Endothelial cell of umbilical vein (primary cell): Measurements from ENCODE around the gene VPS51. TPM values are rescaled to one million over a fixed set of nuclear protein-coding genes. Genes with fewer than 3 reads are reported as not detected.
A peak's percentile ranks its signal among the peaks of the same experiment; 100 is the strongest.

Source experiments
- BruUV-seq: library from RNA; stranded (reverse); fragments of 400-500 nt; replicated peaks from 2 replicates; lab custom pipeline; 2021; lab: Mats Ljungman, UMichigan
- CTCF ChIA-PET: fragments of 300-600, 350-600 bp; sonication (Branson Sonifier 250); formaldehyde crosslinking; loops from one replicate; lab custom pipeline; 2021; ENCODE audit warnings: antibody characterized with exemption, inconsistent platforms; lab: Charles Lee
- POLR2A ChIA-PET: fragments of 300-600, 350-600 bp; sonication (Branson Sonifier 250); formaldehyde crosslinking; loops from one replicate; lab custom pipeline; 2021; ENCODE audit warnings: antibody characterized with exemption, inconsistent platforms; lab: Charles Lee
- DNase-seq: peaks from one replicate; pipeline ENCODE4 v3.0.0-alpha.2; 2011; ENCODE audit warnings: low read depth, low spot score
- FAIRE-seq: peaks from 2 replicates; lab custom pipeline; 2011; peaks lifted over from hg19 to GRCh38; lab: Jason Lieb, UNC
- H2AFZ ChIP-seq: 2 replicates; pipeline ENCODE4 v1.6.0; 2012; ENCODE audit warnings: low read depth, low read length, control low read depth, inconsistent platforms
- H3K27ac ChIP-seq: 2 replicates; pipeline ENCODE4 v1.5.1; 2011; ENCODE audit warnings: low read depth, mild to moderate bottlenecking, control low read depth, low read length, moderate library complexity; ENCODE audit not compliant: insufficient read depth
- H3K27me3 ChIP-seq, 2 experiments: 2 replicates each; pipeline versions ENCODE4 v1.6.0 to v1.6.1; 2011; ENCODE audit warnings: low read length in 2 of 2, mixed read lengths in 1 of 2; ENCODE audit not compliant: control insufficient read depth in 2 of 2, insufficient read depth in 2 of 2
- H3K36me3 ChIP-seq, 2 experiments: 2 replicates in 1 of 2; 3 replicates in 1 of 2; pipeline ENCODE4 v1.5.1; 2011; ENCODE audit warnings: low read length in 2 of 2, mild to moderate bottlenecking in 1 of 2, moderate library complexity in 1 of 2; ENCODE audit not compliant: control insufficient read depth in 2 of 2, insufficient read depth in 2 of 2; ENCODE audit errors: extremely low read depth in 1 of 2
- H3K4me1 ChIP-seq: 3 replicates; pipeline ENCODE4 v1.5.1; 2011; ENCODE audit warnings: mild to moderate bottlenecking, low read length; ENCODE audit not compliant: control insufficient read depth, insufficient read depth; ENCODE audit errors: extremely low read depth
- H3K4me2 ChIP-seq: 2 replicates; pipeline ENCODE4 v1.6.1; 2011; ENCODE audit warnings: low read length, control low read depth, mixed read lengths; ENCODE audit not compliant: insufficient read depth
- H3K4me3 ChIP-seq, 3 experiments: fragments of 200-600 bp in 1 of 3; sonication (generic), shearing (Covaris generic) in 1 of 3; replicated peaks in 1 of 3; 2 replicates each; pipeline ENCODE4 v1.5.1; 2011 to 2016; ENCODE audit warnings: control low read depth in 3 of 3, low read length in 3 of 3, mild to moderate bottlenecking in 2 of 3, inconsistent platforms in 1 of 3, low read depth in 1 of 3, moderate library complexity in 1 of 3; ENCODE audit not compliant: insufficient read depth in 1 of 3
- H3K79me2 ChIP-seq: 2 replicates; pipeline ENCODE4 v1.6.0; 2012; ENCODE audit warnings: low read length, inconsistent platforms; ENCODE audit not compliant: control insufficient read depth, insufficient read depth
- H3K9ac ChIP-seq: replicated peaks from 2 replicates; pipeline ENCODE3; 2011; ENCODE audit warnings: low read length, control low read depth; ENCODE audit not compliant: insufficient read depth; ENCODE audit errors: extremely low read depth
- H3K9me1 ChIP-seq: replicated peaks from 3 replicates; pipeline ENCODE4 v1.6.0; 2011; ENCODE audit warnings: mild to moderate bottlenecking, low read length; ENCODE audit not compliant: control insufficient read depth, insufficient read depth; ENCODE audit errors: extremely low read depth
- H3K9me3 ChIP-seq: replicated peaks from 2 replicates; pipeline ENCODE4 v1.5.1; 2012; ENCODE audit warnings: low read length, inconsistent platforms; ENCODE audit not compliant: control insufficient read depth, insufficient read depth
- H4K20me1 ChIP-seq: replicated peaks from 2 replicates; pipeline ENCODE3; 2011; ENCODE audit warnings: mild to moderate bottlenecking, low read length; ENCODE audit not compliant: control insufficient read depth, insufficient read depth; ENCODE audit errors: extremely low read depth
- EZH2 ChIP-seq: IDR thresholded peaks from 2 replicates; pipeline ENCODE4 v1.6.1; 2012; ENCODE audit warnings: borderline replicate concordance, low read depth, mild to moderate bottlenecking, moderate library complexity, low read length, inconsistent platforms; ENCODE audit not compliant: severe bottlenecking
- FOS ChIP-seq: IDR thresholded peaks from 2 replicates; pipeline ENCODE4 v1.6.1; 2011; ENCODE audit warnings: mild to moderate bottlenecking, low read length, moderate library complexity, borderline replicate concordance; ENCODE audit not compliant: insufficient read depth
- GATA2 ChIP-seq: IDR thresholded peaks from 2 replicates; pipeline ENCODE4 v1.7.0; 2011; ENCODE audit warnings: low read depth, mild to moderate bottlenecking, moderate library complexity, mixed read lengths, low read length; ENCODE audit not compliant: insufficient read length, insufficient read depth
- JUN ChIP-seq: IDR thresholded peaks from 2 replicates; pipeline ENCODE4 v1.6.1; 2011; ENCODE audit warnings: borderline replicate concordance, low read depth; ENCODE audit not compliant: insufficient read length, insufficient read depth
- MYC ChIP-seq: IDR thresholded peaks from one replicate; pipeline ENCODE4 v1.6.1; 2011; ENCODE audit warnings: mild to moderate bottlenecking, low read depth, low read length
- POLR2A ChIP-seq: IDR thresholded peaks from 2 replicates; pipeline ENCODE4 v1.6.1; 2012; ENCODE audit warnings: low read depth, mild to moderate bottlenecking, control low read depth, low read length
- POLR2AphosphoS5 ChIP-seq: IDR thresholded peaks from 2 replicates; pipeline ENCODE4 v1.6.1; 2012; ENCODE audit warnings: low read depth, mild to moderate bottlenecking, control low read depth, low read length, moderate library complexity; ENCODE audit not compliant: insufficient read depth
- dilution Hi-C: fragments of 300-500 bp; cut with MboI; formaldehyde crosslinking; loops from one replicate; pipeline ENCODE4 v1.15.0; 2019; ENCODE audit warnings: low sequenced_read_pairs; ENCODE audit not compliant: extremely low pct_ligation_motif_present
- intact Hi-C: fragments of 100-400 bp; cut with micrococcal nuclease; formaldehyde crosslinking; loops from one replicate; pipeline ENCODE4 v1.10.0; 2022
- polyA plus RNA-seq, 4 experiments: library from polyadenylated mRNA; depleted of rRNA in 3 of 4; stranded (reverse) in 3 of 4; unstranded in 1 of 4; fragments of >200 nt; gene quantifications; 2 replicates each; pipeline versions ENCODE4 v1.2.1 to v1.2.3, GENCODE V29; 2011 to 2012; ENCODE audit warnings: missing spikeins in 1 of 4
- total RNA-seq: library from RNA; stranded (reverse); gene quantifications from 2 replicates; pipeline ENCODE4 v1.2.3, GENCODE V29; 2021
- TF ChIP-seq, protein P1 (sequence below): IDR thresholded peaks from 2 replicates; pipeline ENCODE4 v1.6.1; 2011; ENCODE audit not compliant: insufficient read depth, insufficient read length
- TF ChIP-seq, protein P2 (sequence below), 2 donors: IDR thresholded peaks; 1 replicate in 1 of 2; 2 replicates in 1 of 2; pipeline ENCODE4 v1.5.1; 2011; ENCODE audit warnings: low read length in 2 of 2, mild to moderate bottlenecking in 2 of 2, moderate library complexity in 2 of 2, control low read depth in 1 of 2, inconsistent platforms in 1 of 2, low read depth in 1 of 2; ENCODE audit not compliant: insufficient read depth in 1 of 2; ENCODE audit errors: extremely low read depth in 1 of 2

VPS51 gene
- total and polyA plus RNA-seq, 2 donors (not counting 3 experiments of a cell fraction or from before 2014, with no cell fraction given) = 108 to 146 TPM

DNA sequence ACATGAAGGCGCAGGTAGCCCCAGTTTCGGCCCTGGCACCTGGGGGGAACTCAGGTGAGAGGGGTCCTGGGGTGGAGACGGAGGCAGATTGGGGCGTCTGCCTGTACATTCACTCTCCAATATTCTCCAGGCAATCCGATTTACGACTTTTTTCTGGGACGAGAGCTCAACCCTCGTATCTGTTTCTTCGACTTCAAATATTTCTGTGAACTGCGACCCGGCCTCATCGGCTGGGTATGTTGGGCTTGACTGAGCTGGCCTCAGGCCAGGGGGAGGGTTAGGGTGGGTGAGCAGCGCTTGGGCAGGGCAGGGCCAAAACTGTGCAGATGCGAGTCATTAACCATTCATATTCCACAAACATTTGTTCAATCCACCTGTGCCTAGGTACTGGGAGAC is 17.3 kb downstream of the VPS51 start:
- ChIA-PET CTCF (interaction anchor here (1.2 to 3.7 kb wide), 7 partner anchors 8 to 68 kb away, joined by 4 to 56 read pairs (median 16); partner anchors contain the start of genes CAPN1, FAU, MRPL49 and SYVN1), POLR2A (no interaction called here)
- intact Hi-C loops (loop anchor here (5.0 kb wide), 1 partner anchor 196 kb away; the partner anchor contains the start of gene ATG2A), dilution Hi-C loops (no loop called here)
- Histone ChIP-seq H3K36me3 (peaks cover 0 to 13% of the 10 kb centered on the region in 2 experiments), H3K79me2 (peaks cover 6% of the 10 kb centered on the region), H4K20me1 (no peaks in the 10 kb centered on the region), H3K9ac (no peak overlapping the region), H3K27me3 (no peaks in the 10 kb centered on the region), H3K4me2 (peak overlapping the region; percentile 43), H2AFZ (no peak overlapping the region), H3K4me1 (peaks cover 17% of the 10 kb centered on the region), H3K27ac (no peak overlapping the region), H3K9me1 (no peaks in the 10 kb centered on the region), H3K9me3 (no peaks in the 10 kb centered on the region), H3K4me3 (peak overlapping the region in 1 of 3 experiments; percentile 51)
- DNase-seq = no peak
- FAIRE-seq = no peak
- no TSS peak for BruUV-seq
- no peak for TF ChIP-seq MYC
- TF ChIP-seq, protein P1, sequence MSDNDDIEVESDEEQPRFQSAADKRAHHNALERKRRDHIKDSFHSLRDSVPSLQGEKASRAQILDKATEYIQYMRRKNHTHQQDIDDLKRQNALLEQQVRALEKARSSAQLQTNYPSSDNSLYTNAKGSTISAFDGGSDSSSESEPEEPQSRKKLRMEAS = no peak
- no peak for TF ChIP-seq POLR2A
- no peak for TF ChIP-seq GATA2
- no peak for TF ChIP-seq EZH2
- no peak for TF ChIP-seq POLR2AphosphoS5
- no peak for TF ChIP-seq FOS
- TF ChIP-seq, protein P2, sequence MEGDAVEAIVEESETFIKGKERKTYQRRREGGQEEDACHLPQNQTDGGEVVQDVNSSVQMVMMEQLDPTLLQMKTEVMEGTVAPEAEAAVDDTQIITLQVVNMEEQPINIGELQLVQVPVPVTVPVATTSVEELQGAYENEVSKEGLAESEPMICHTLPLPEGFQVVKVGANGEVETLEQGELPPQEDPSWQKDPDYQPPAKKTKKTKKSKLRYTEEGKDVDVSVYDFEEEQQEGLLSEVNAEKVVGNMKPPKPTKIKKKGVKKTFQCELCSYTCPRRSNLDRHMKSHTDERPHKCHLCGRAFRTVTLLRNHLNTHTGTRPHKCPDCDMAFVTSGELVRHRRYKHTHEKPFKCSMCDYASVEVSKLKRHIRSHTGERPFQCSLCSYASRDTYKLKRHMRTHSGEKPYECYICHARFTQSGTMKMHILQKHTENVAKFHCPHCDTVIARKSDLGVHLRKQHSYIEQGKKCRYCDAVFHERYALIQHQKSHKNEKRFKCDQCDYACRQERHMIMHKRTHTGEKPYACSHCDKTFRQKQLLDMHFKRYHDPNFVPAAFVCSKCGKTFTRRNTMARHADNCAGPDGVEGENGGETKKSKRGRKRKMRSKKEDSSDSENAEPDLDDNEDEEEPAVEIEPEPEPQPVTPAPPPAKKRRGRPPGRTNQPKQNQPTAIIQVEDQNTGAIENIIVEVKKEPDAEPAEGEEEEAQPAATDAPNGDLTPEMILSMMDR (IDR thresholded peaks at IDR 0.05; ENCODE audit: extremely low read depth in 1 of 2, insufficient read depth in 1 of 2, low read depth in 1 of 2, low read length in 2 of 2) = no peak
- no peak for TF ChIP-seq JUN
